Keratinocyte (primary cell): ENCODE data around the gene RSAD1.
"Not testable (repeated sequence)": the region's sequence is repeated elsewhere in the genome, so short reads cannot be mapped to it uniquely, and the experiment has no call there.

Source experiments
- EZH2 ChIP-seq: IDR thresholded peaks from one replicate; pipeline ENCODE4 v1.6.1; 2012; ENCODE audit warnings: inconsistent platforms, mild to moderate bottlenecking, low read length, moderate library complexity
- TF ChIP-seq, protein P1 (sequence below), 3 experiments: IDR thresholded peaks in 1 of 3; conservative IDR thresholded peaks in 1 of 3; optimal IDR thresholded peaks in 1 of 3; 2 replicates in 2 of 3; 3 replicates in 1 of 3; pipeline versions ENCODE3 to v1.5.1; 2011; ENCODE audit warnings: low read length in 3 of 3, mild to moderate bottlenecking in 3 of 3, moderate library complexity in 2 of 3, control low read depth in 1 of 3, inconsistent platforms in 1 of 3; ENCODE audit not compliant: insufficient read depth in 2 of 3; ENCODE audit errors: extremely low read depth in 1 of 3

DNA sequence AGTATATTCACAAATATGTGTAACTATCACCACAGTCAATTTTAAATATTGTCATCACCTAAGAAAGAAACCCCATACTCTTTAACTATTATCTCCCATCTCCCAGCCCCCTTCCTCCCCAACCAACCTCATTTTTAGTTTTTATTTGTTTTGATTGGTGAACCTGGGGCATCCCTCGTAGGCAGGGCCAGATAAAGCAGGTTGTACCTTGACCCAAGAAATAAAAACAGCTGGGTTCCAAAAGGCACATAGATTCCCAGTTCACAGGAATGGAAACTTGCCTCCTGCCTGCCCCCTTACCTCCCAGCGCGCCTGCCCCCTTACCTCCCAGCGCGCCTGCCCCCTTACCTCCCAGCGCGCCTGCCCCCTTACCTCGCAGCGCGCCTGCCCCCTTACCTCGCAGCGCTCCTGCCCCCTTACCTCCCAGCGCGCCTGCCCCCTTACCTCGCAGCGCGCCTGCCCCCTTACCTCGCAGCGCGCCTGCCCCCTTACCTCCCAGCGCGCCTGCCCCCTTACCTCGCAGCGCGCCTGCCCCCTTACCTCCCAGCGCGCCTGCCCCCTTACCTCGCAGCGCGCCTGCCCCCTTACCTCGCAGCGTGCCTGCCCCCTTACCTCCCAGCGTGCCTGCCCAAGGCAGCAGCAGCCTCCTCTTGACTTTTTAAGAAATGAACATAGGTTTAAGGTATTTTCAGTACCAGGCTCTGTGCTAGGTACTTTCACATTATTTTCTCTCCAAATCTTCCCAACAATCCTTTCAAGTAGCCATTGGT is 2.7 kb upstream of the RSAD1 start:
- TF ChIP-seq, protein P1, sequence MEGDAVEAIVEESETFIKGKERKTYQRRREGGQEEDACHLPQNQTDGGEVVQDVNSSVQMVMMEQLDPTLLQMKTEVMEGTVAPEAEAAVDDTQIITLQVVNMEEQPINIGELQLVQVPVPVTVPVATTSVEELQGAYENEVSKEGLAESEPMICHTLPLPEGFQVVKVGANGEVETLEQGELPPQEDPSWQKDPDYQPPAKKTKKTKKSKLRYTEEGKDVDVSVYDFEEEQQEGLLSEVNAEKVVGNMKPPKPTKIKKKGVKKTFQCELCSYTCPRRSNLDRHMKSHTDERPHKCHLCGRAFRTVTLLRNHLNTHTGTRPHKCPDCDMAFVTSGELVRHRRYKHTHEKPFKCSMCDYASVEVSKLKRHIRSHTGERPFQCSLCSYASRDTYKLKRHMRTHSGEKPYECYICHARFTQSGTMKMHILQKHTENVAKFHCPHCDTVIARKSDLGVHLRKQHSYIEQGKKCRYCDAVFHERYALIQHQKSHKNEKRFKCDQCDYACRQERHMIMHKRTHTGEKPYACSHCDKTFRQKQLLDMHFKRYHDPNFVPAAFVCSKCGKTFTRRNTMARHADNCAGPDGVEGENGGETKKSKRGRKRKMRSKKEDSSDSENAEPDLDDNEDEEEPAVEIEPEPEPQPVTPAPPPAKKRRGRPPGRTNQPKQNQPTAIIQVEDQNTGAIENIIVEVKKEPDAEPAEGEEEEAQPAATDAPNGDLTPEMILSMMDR (optimal IDR thresholded peaks at IDR 0.05 in 1 of 3, IDR thresholded peaks at IDR 0.05 in 1 of 3, conservative IDR thresholded peaks at IDR 0.05 in 1 of 3; ENCODE audit: extremely low read depth in 1 of 3, insufficient read depth in 2 of 3, low read length in 3 of 3): not testable (repeated sequence)
- TF ChIP-seq EZH2: not testable (repeated sequence)
